Thyroid gland (tissue), 4 donors: ENCODE measurements around the gene CRYGN. TPM values are rescaled to one million over a fixed set of nuclear protein-coding genes. Genes with fewer than 3 reads are reported as not detected.

Experiments
- DNase-seq, 2 donors: peaks; one replicate each; pipeline ENCODE4 v3.0.0-alpha.2; 2019
- H3K27ac ChIP-seq, 3 donors: fragments of 200-600 bp; sonication (generic); 1 replicate in 2 of 3; 2 replicates in 1 of 3; pipeline ENCODE4 v1.5.1; 2016 to 2019; ENCODE audit warnings: mild to moderate bottlenecking in 1 of 3, moderate library complexity in 1 of 3
- H3K27me3 ChIP-seq: fragments of 200-600 bp; sonication (generic); one replicate; pipeline ENCODE4 v1.5.1; 2019
- H3K36me3 ChIP-seq, 2 donors: fragments of 200-600 bp; sonication (generic); one replicate each; pipeline ENCODE4 v1.5.1; 2016 to 2019
- H3K4me1 ChIP-seq, 2 donors: fragments of 200-600 bp; sonication (generic); one replicate each; pipeline ENCODE4 v1.5.1; 2017 to 2019
- H3K4me3 ChIP-seq, 3 donors: fragments of 200-600 bp; sonication (generic); replicated peaks in 1 of 3; 1 replicate in 2 of 3; 2 replicates in 1 of 3; pipeline ENCODE4 v1.5.1; 2016; ENCODE audit warnings: mild to moderate bottlenecking in 1 of 3
- H3K9me3 ChIP-seq: fragments of 200-600 bp; sonication (generic); one replicate; pipeline ENCODE4 v1.5.1; 2017
- POLR2A ChIP-seq, 2 donors: fragments of 450-650 bp; IDR thresholded peaks; one replicate each; pipeline ENCODE4 v1.6.1; 2017; ENCODE audit warnings: antibody characterized with exemption in 2 of 2, mild to moderate bottlenecking in 2 of 2, moderate library complexity in 1 of 2
- WGBS, 2 donors: methylation state at CpG; one replicate each; pipeline ENCODE4 v1.1.5; 2017; 5-methylcytosine and 5-hydroxymethylcytosine counted together
- intact Hi-C: fragments of 100-400 bp; cut with DNase I; formaldehyde crosslinking; loops from one replicate; pipeline ENCODE4 v1.15.1; 2023
- total RNA-seq, 4 donors: library from RNA; depleted of rRNA; stranded (reverse); fragments of >200 nt; gene quantifications; one replicate each; pipeline ENCODE4 v1.2.3, GENCODE V29; 2016
- TF ChIP-seq, protein P1 (sequence below), 6 experiments: fragments of 200-600 bp in 3 of 6; fragments of 450-650 bp in 3 of 6; sonication (generic) in 3 of 6; IDR thresholded peaks; one replicate each; pipeline ENCODE4 v1.5.1; 2016 to 2019; ENCODE audit warnings: antibody characterized with exemption in 6 of 6, mild to moderate bottlenecking in 2 of 6, inconsistent platforms in 1 of 6, moderate library complexity in 1 of 6

CRYGN gene
- total RNA-seq, 4 donors from 2014 or later, result 16.4 to 45.5 (median 24.5) TPM

GRCh38 chr7:151435103-151435916 lies 4.6 kb downstream of the CRYGN start:
- intact Hi-C loops, result no loop called here
- Histone ChIP-seq H3K27me3 (no peaks in the 10 kb centered on the region), H3K36me3 (no peaks in the 10 kb centered on the region), H3K4me3 (no peak overlapping the region), H3K27ac (peak overlapping the region; percentile 75 to 95 (median 92)), H3K9me3 (no peaks in the 10 kb centered on the region), H3K4me1 (peaks cover 78 to 96% of the 10 kb centered on the region in 2 donors)
- peak; percentile 72 to 74 for DNase-seq
- 61 to 72% methylated on average over 8 to 14 of the region's 20 CpGs for WGBS, 2 donors
- TF ChIP-seq, protein P1, sequence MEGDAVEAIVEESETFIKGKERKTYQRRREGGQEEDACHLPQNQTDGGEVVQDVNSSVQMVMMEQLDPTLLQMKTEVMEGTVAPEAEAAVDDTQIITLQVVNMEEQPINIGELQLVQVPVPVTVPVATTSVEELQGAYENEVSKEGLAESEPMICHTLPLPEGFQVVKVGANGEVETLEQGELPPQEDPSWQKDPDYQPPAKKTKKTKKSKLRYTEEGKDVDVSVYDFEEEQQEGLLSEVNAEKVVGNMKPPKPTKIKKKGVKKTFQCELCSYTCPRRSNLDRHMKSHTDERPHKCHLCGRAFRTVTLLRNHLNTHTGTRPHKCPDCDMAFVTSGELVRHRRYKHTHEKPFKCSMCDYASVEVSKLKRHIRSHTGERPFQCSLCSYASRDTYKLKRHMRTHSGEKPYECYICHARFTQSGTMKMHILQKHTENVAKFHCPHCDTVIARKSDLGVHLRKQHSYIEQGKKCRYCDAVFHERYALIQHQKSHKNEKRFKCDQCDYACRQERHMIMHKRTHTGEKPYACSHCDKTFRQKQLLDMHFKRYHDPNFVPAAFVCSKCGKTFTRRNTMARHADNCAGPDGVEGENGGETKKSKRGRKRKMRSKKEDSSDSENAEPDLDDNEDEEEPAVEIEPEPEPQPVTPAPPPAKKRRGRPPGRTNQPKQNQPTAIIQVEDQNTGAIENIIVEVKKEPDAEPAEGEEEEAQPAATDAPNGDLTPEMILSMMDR (IDR thresholded peaks at IDR 0.05), result no peak
- TF ChIP-seq POLR2A (IDR thresholded peaks at IDR 0.05), result peak in 1 of 2 donors; percentile 37

DNA sequence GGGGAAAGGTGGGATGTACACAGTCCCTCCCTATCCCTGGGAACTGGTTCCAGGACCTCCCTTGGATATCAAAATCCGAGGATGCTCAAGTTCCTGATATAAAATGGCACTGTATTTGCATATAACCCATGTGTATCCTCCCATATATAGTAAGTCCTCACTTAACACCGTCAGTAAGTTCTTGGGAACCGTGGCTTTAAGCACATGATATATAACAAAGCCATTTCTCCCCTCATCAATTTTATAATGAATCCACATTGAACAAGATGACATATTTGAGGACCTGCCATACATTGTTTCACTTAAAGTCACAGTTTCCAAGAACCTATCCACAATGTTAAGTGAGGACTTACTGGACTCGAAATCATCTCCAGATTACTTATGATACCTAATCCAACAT lies 5.4 kb downstream of the CRYGN start:
- Histone ChIP-seq H3K27ac (peak overlapping the region; percentile 75 to 95 (median 92)), H3K4me1 (peaks cover 78 to 96% of the 10 kb centered on the region in 2 donors), H3K36me3 (no peaks in the 10 kb centered on the region), H3K27me3 (no peaks in the 10 kb centered on the region), H3K4me3 (no peak overlapping the region), H3K9me3 (no peaks in the 10 kb centered on the region)
- WGBS, 2 donors, result 87 to 94% methylated on average over 4 of the region's 4 CpGs
- TF ChIP-seq, protein P1 (IDR thresholded peaks at IDR 0.05), result no peak
- no peak for TF ChIP-seq POLR2A (IDR thresholded peaks at IDR 0.05)
- no peak for DNase-seq
- intact Hi-C loops, result no loop called here

- TF ChIP-seq POLR2A (IDR thresholded peaks at IDR 0.05), result no peak
- TF ChIP-seq, protein P1 (IDR thresholded peaks at IDR 0.05), result no peak
- H3K9me3 ChIP-seq, result no peaks in the 10 kb centered on the region
- DNase-seq, result no peak
- intact Hi-C loops, result no loop called here
- H3K4me1 ChIP-seq, result peaks cover 78 to 96% of the 10 kb centered on the region in 2 donors
- no peaks in the 10 kb centered on the region for H3K27me3 ChIP-seq
- H3K4me3 ChIP-seq, result no peak overlapping the region
- H3K36me3 ChIP-seq, result no peaks in the 10 kb centered on the region
- peak overlapping the region; percentile 75 to 95 (median 92) for H3K27ac ChIP-seq
- WGBS, 2 donors, result 87 to 89% methylated on average over 14 to 15 of the region's 15 CpGs
Measured at GRCh38 chr7:151433721-151434400, 6.1 kb downstream of the CRYGN start.

- Histone ChIP-seq H3K9me3 (no peaks in the 10 kb centered on the region), H3K4me3 (no peak overlapping the region), H3K27me3 (no peaks in the 10 kb centered on the region), H3K36me3 (no peaks in the 10 kb centered on the region), H3K27ac (peak overlapping the region; percentile 75 to 95 (median 92)), H3K4me1 (peaks cover 81 to 95% of the 10 kb centered on the region in 2 donors)
- intact Hi-C loops, result no loop called here
- DNase-seq, result peak; percentile 74 to 80
- WGBS, 2 donors, result 66 to 83% methylated on average over 11 to 13 of the region's 14 CpGs
- TF ChIP-seq POLR2A (IDR thresholded peaks at IDR 0.05), result peak in 1 of 2 donors; percentile 36
- TF ChIP-seq, protein P1 (IDR thresholded peaks at IDR 0.05), result peak in 2 of 6 experiments; percentile 19 to 23
Measured at GRCh38 chr7:151432658-151433521, 7.1 kb downstream of the CRYGN start.
